H1 (cell line): Measurements from ENCODE around the gene USH2A. TPM values are rescaled to one million over a fixed set of nuclear protein-coding genes. Genes with fewer than 3 reads are reported as not detected.

Experiments
- CTCF ChIA-PET: fragments of 300-600 bp; sonication (Branson Sonifier 250); formaldehyde crosslinking; loops from one replicate; lab custom pipeline; 2021; ENCODE audit not compliant: partially characterized antibody; lab: Charles Lee
- POLR2A ChIA-PET: fragments of 300-600 bp; sonication (Branson Sonifier 250); formaldehyde crosslinking; loops from one replicate; lab custom pipeline; 2021; ENCODE audit warnings: inconsistent platforms; ENCODE audit not compliant: partially characterized antibody; lab: Charles Lee
- DNase-seq, 2 experiments: peaks; one replicate each; pipeline versions ENCODE4 v3.0.0 to v3.0.0-alpha.2; 2010 to 2022; ENCODE audit warnings: low spot score in 2 of 2, low read depth in 1 of 2, mixed read lengths in 1 of 2
- FAIRE-seq: peaks from 2 replicates; lab custom pipeline; 2011; peaks lifted over from hg19 to GRCh38; lab: Jason Lieb, UNC
- H2AFZ ChIP-seq: 2 replicates; pipeline ENCODE4 v1.8.1; 2012; ENCODE audit warnings: low read length, inconsistent platforms
- H2AK5ac ChIP-seq: 2 replicates; pipeline ENCODE4 v1.6.1; 2013; ENCODE audit warnings: low read depth, low read length
- H2BK120ac ChIP-seq: replicated peaks from 2 replicates; pipeline ENCODE3; 2013; ENCODE audit warnings: low read depth, low read length, inconsistent platforms
- H2BK12ac ChIP-seq: 2 replicates; pipeline ENCODE4 v1.6.1; 2013; ENCODE audit warnings: low read depth, low read length
- H2BK15ac ChIP-seq: 2 replicates; pipeline ENCODE4 v1.6.1; 2013; ENCODE audit warnings: low read length
- H2BK20ac ChIP-seq: 2 replicates; pipeline ENCODE4 v1.6.1; 2013; ENCODE audit warnings: low read length
- H2BK5ac ChIP-seq: 2 replicates; pipeline ENCODE4 v1.6.1; 2013; ENCODE audit warnings: low read depth, low read length
- H3K14ac ChIP-seq: 2 replicates; pipeline ENCODE4 v1.6.1; 2013; ENCODE audit warnings: inconsistent platforms; ENCODE audit not compliant: insufficient read length
- H3K18ac ChIP-seq: 2 replicates; pipeline ENCODE4 v1.6.1; 2013; ENCODE audit warnings: low read length; ENCODE audit errors: extremely low read depth
- H3K23ac ChIP-seq: 2 replicates; pipeline ENCODE4 v1.6.1; 2013; ENCODE audit warnings: inconsistent platforms; ENCODE audit not compliant: insufficient read length
- H3K23me2 ChIP-seq: 2 replicates; pipeline ENCODE4 v1.6.1; 2013; ENCODE audit warnings: low read depth, low read length
- H3K27ac ChIP-seq: 2 replicates; pipeline ENCODE4 v1.6.1; 2011; ENCODE audit warnings: low read depth, low read length, inconsistent platforms
- H3K27me3 ChIP-seq, 4 experiments: replicated peaks in 1 of 4; 1 replicate in 1 of 4; 2 replicates in 3 of 4; pipeline versions ENCODE4 v1.6.1 to v1.8.1; 2011 to 2013; ENCODE audit warnings: low read length in 3 of 4, mild to moderate bottlenecking in 3 of 4, inconsistent platforms in 2 of 4, mixed read lengths in 2 of 4, moderate library complexity in 1 of 4; ENCODE audit not compliant: control insufficient read depth in 3 of 4, insufficient read depth in 3 of 4; ENCODE audit errors: extremely low read depth in 1 of 4
- H3K36me3 ChIP-seq, 4 experiments: 2 replicates each; pipeline versions ENCODE4 v1.6.1 to v1.8.1; 2011 to 2013; ENCODE audit warnings: mild to moderate bottlenecking in 4 of 4, low read length in 3 of 4, moderate library complexity in 2 of 4, control low read depth in 1 of 4, inconsistent platforms in 1 of 4; ENCODE audit not compliant: insufficient read depth in 4 of 4, control insufficient read depth in 2 of 4
- H3K4ac ChIP-seq: replicated peaks from 2 replicates; pipeline ENCODE3; 2013; ENCODE audit warnings: low read length, low read depth, mixed read lengths, inconsistent platforms; ENCODE audit not compliant: insufficient read length
- H3K4me1 ChIP-seq, 4 experiments: replicated peaks in 1 of 4; 1 replicate in 1 of 4; 2 replicates in 3 of 4; pipeline versions ENCODE4 v1.6.1 to v1.8.1; 2011 to 2013; ENCODE audit warnings: low read length in 3 of 4, inconsistent platforms in 2 of 4, mixed read lengths in 1 of 4; ENCODE audit not compliant: insufficient read depth in 4 of 4, control insufficient read depth in 3 of 4
- H3K4me2 ChIP-seq, 2 experiments: 2 replicates each; pipeline versions ENCODE4 v1.6.1 to v1.8.1; 2011 to 2013; ENCODE audit warnings: low read depth in 2 of 2, low read length in 2 of 2, control low read depth in 1 of 2, inconsistent platforms in 1 of 2, mild to moderate bottlenecking in 1 of 2; ENCODE audit not compliant: insufficient read depth in 1 of 2
- H3K4me3 ChIP-seq, 4 experiments: fragments of 200-600, 300-600 bp in 1 of 4; sonication (generic), shearing (Covaris generic), sonication (Bioruptor Twin) in 1 of 4; 2 replicates each; pipeline versions ENCODE4 v1.5.1 to v1.8.1; 2011 to 2016; ENCODE audit warnings: low read length in 4 of 4, low read depth in 3 of 4, control low read depth in 2 of 4, inconsistent platforms in 2 of 4, mild to moderate bottlenecking in 2 of 4, mixed read lengths in 1 of 4, moderate library complexity in 1 of 4; ENCODE audit not compliant: insufficient read depth in 2 of 4; ENCODE audit errors: extremely low read depth in 1 of 4
- H3K56ac ChIP-seq: replicated peaks from 2 replicates; pipeline ENCODE3; 2013; ENCODE audit warnings: low read depth, mild to moderate bottlenecking, mixed read lengths, low read length, inconsistent platforms; ENCODE audit not compliant: insufficient read length
- H3K79me1 ChIP-seq: 2 replicates; pipeline ENCODE4 v1.6.1; 2013; ENCODE audit warnings: low read depth, low read length, control low read depth
- H3K79me2 ChIP-seq, 2 experiments: 2 replicates each; pipeline versions ENCODE4 v1.6.1 to v1.8.1; 2012 to 2013; ENCODE audit warnings: low read length in 2 of 2, mild to moderate bottlenecking in 2 of 2, inconsistent platforms in 1 of 2; ENCODE audit not compliant: insufficient read depth in 2 of 2, control insufficient read depth in 1 of 2
- H3K9ac ChIP-seq, 4 experiments: replicated peaks in 1 of 4; 1 replicate in 1 of 4; 2 replicates in 3 of 4; pipeline versions ENCODE4 v1.6.1 to v1.8.1; 2011 to 2013; ENCODE audit warnings: low read depth in 3 of 4, low read length in 3 of 4, control low read depth in 2 of 4, mild to moderate bottlenecking in 2 of 4, moderate library complexity in 2 of 4, inconsistent platforms in 1 of 4; ENCODE audit errors: extremely low read depth in 1 of 4
- H3K9me3 ChIP-seq, 2 experiments: 2 replicates each; pipeline versions ENCODE4 v1.6.1 to v1.8.1; 2012 to 2013; ENCODE audit warnings: mild to moderate bottlenecking in 2 of 2, moderate library complexity in 2 of 2, control low read depth in 1 of 2, inconsistent platforms in 1 of 2, low read depth in 1 of 2, low read length in 1 of 2, mixed read lengths in 1 of 2; ENCODE audit not compliant: insufficient read depth in 2 of 2
- H4K20me1 ChIP-seq, 2 experiments: replicated peaks in 1 of 2; 2 replicates each; pipeline versions ENCODE3 to v1.8.1; 2011 to 2013; ENCODE audit warnings: inconsistent platforms in 2 of 2, low read length in 2 of 2, mild to moderate bottlenecking in 1 of 2; ENCODE audit not compliant: insufficient read depth in 2 of 2, control insufficient read depth in 1 of 2
- H4K5ac ChIP-seq: 2 replicates; pipeline ENCODE4 v1.6.1; 2013; ENCODE audit warnings: low read length, low read depth, mixed read lengths, inconsistent platforms; ENCODE audit not compliant: insufficient read length
- H4K8ac ChIP-seq: 2 replicates; pipeline ENCODE4 v1.8.0; 2013; ENCODE audit warnings: mild to moderate bottlenecking, moderate library complexity, low read length, inconsistent platforms; ENCODE audit not compliant: insufficient read depth; ENCODE audit errors: extremely low read depth
- H4K91ac ChIP-seq: replicated peaks from 2 replicates; pipeline ENCODE3; 2013; ENCODE audit warnings: low read length, mixed read lengths, inconsistent platforms; ENCODE audit not compliant: insufficient read length
- CEBPB ChIP-seq: IDR thresholded peaks from 2 replicates; pipeline ENCODE4 v1.6.1; 2012; ENCODE audit warnings: low read depth, low read length
- GABPA ChIP-seq: IDR thresholded peaks from 2 replicates; pipeline ENCODE4 v1.6.1; 2011; ENCODE audit warnings: mild to moderate bottlenecking, low read length, moderate library complexity, borderline replicate concordance; ENCODE audit not compliant: insufficient read depth
- MAFK ChIP-seq: IDR thresholded peaks from 2 replicates; pipeline ENCODE4 v1.6.1; 2012; ENCODE audit warnings: low read depth, mild to moderate bottlenecking, improper control_type of control experiment, low read length
- PHF8 ChIP-seq: fragments of 200-600 bp; sonication (generic); conservative IDR thresholded peaks from 2 replicates; pipeline ENCODE4 v1.7.1; 2012; ENCODE audit warnings: low read depth, mild to moderate bottlenecking, inconsistent platforms, low read length, moderate library complexity
- SIRT6 ChIP-seq: IDR thresholded peaks from one replicate; pipeline ENCODE4 v1.7.1; 2012; ENCODE audit warnings: low read length, inconsistent platforms
- SP1 ChIP-seq: IDR thresholded peaks from 2 replicates; pipeline ENCODE4 v1.6.1; 2011; ENCODE audit warnings: low read depth, low read length
- SP2 ChIP-seq: IDR thresholded peaks from 2 replicates; pipeline ENCODE4 v1.6.1; 2012; ENCODE audit warnings: mild to moderate bottlenecking, low read length, inconsistent platforms
- SRF ChIP-seq: IDR thresholded peaks from 2 replicates; pipeline ENCODE4 v1.6.1; 2011; ENCODE audit warnings: mild to moderate bottlenecking, low read depth, low read length, moderate library complexity
- TBP ChIP-seq: IDR thresholded peaks from 2 replicates; pipeline ENCODE4 v1.6.1; 2011; ENCODE audit warnings: low read depth, low read length, improper control_type of control experiment
- TCF12 ChIP-seq: IDR thresholded peaks from 2 replicates; pipeline ENCODE4 v1.6.1; 2011; ENCODE audit warnings: low read depth, mild to moderate bottlenecking, low read length
- WGBS, 2 experiments: shearing (Covaris generic) in 1 of 2; methylation state at CpG; one replicate each; pipeline versions ENCODE4 v1.1.6 to v1.1.7; 2013 to 2015; ENCODE audit warnings: low lambda C conversion rate in 2 of 2, mixed read lengths in 2 of 2, inconsistent platforms in 1 of 2, low coverage in 1 of 2, missing lambda C conversion rate in 1 of 2; ENCODE audit not compliant: insufficient replicate concordance in 2 of 2, insufficient coverage in 1 of 2, insufficient read length in 1 of 2; ENCODE audit errors: extremely low coverage in 1 of 2, missing lambda C conversion rate in 1 of 2; 5-methylcytosine and 5-hydroxymethylcytosine counted together
- polyA plus RNA-seq, 7 experiments: library from polyadenylated mRNA; depleted of rRNA in 3 of 7; stranded (reverse) in 5 of 7; unstranded in 2 of 7; fragments of >200 nt in 5 of 7; fragments of 200-250 nt in 2 of 7; gene quantifications; 1 replicate in 5 of 7; 2 replicates in 1 of 7; 4 replicates in 1 of 7; pipeline versions ENCODE4 v1.2.1 to v1.2.3, GENCODE V29; 2011 to 2013; ENCODE audit warnings: missing spikeins in 2 of 7, mixed read lengths in 2 of 7
- total RNA-seq: library from RNA; stranded (reverse); fragmentation: NEBNext Ultra II Directional; extraction: Animal tissue kit (Norgen Biotek cat#: 25700); gene quantifications from 2 replicates; pipeline ENCODE4 v1.2.1, GENCODE V29; 2021

USH2A gene
- total and polyA plus RNA-seq, 2 of the 8 experiments (the other 6 are each of a cell fraction or from before 2014, with no cell fraction given) = 0.02 to 0.17 TPM

DNA sequence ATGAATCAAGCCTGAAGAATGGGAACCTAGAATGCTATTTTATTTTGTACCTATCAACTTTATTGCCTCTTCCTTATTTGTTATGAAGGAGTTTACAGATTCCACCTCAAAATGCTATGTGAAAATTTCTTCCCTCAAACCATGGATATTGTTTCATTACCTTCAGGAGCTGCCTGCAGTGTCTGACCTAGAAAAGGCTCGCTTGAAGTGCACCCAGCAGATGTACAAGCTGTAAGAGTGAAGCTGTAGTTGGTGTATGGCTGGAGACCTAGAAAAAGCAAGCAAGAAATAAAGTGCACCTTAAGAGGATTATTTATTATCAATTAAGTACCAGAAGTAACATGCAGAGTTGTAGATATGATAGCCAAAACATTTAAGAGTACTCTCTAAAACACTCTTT is 656.7 kb downstream of the USH2A start:
- Histone ChIP-seq H2AK5ac (no peak overlapping the region), H3K27ac (no peak overlapping the region), H2BK120ac (no peak overlapping the region), H3K9ac (no peak overlapping the region), H3K23me2 (no peaks in the 10 kb centered on the region), H4K8ac (no peak overlapping the region), H2AFZ (no peak overlapping the region), H3K36me3 (no peaks in the 10 kb centered on the region), H3K27me3 (no peaks in the 10 kb centered on the region), H4K91ac (peak overlapping the region; percentile 48), H4K20me1 (no peaks in the 10 kb centered on the region), H3K4ac (no peak overlapping the region), H3K4me1 (peaks cover 0 to 11% (median 0%) of the 10 kb centered on the region in 4 experiments; a peak in 2 of 7 replicates), H3K23ac (no peak overlapping the region), H3K14ac (no peak overlapping the region), H2BK12ac (no peak overlapping the region), H2BK5ac (no peak overlapping the region), H3K9me3 (no peaks in the 10 kb centered on the region), H2BK20ac (peak overlapping the region; percentile 36; the same call in 1 of the 2 replicates), H3K56ac (no peak overlapping the region), H3K18ac (no peak overlapping the region; the same call in 1 of the 2 replicates), H3K4me2 (no peak overlapping the region), H2BK15ac (no peak overlapping the region), H3K79me1 (no peaks in the 10 kb centered on the region), H3K79me2 (no peaks in the 10 kb centered on the region), H3K4me3 (no peak overlapping the region), H4K5ac (no peak overlapping the region)
- 100% methylated on average over 1 of the region's 1 CpG; no CpG with 5 or more reads in 1 of the 2 experiments for WGBS, 2 experiments
- no peak for DNase-seq
- FAIRE-seq = no peak
- ChIA-PET CTCF (interaction anchor here (0.8 to 1.6 kb wide), 2 partner anchors 9 to 57 kb away, joined by 3 to 7 read pairs; no protein-coding TSS in a partner anchor), POLR2A (no interaction called here)
- no peak for TF ChIP-seq TCF12
- no peak for TF ChIP-seq GABPA
- TF ChIP-seq TBP = no peak
- TF ChIP-seq CEBPB = no peak
- no peak for TF ChIP-seq SRF
- TF ChIP-seq SP2 = no peak
- no peak for TF ChIP-seq MAFK
- no peak for TF ChIP-seq SIRT6
- no peak for TF ChIP-seq PHF8
- no peak for TF ChIP-seq SP1
